Omental fat pad (tissue), 4 donors: ENCODE measurements around the gene FBN2. TPM values are rescaled to one million over a fixed set of nuclear protein-coding genes. Genes with fewer than 3 reads are reported as not detected.

Experiments
- ATAC-seq: fragments of 150-250 bp; one replicate; pipeline ENCODE4 v1.9.1; 2016; ENCODE audit warnings: mild to moderate bottlenecking, moderate library complexity; ENCODE audit not compliant: low FRiP score
- DNase-seq: peaks from one replicate; pipeline ENCODE4 v3.0.0-alpha.2; 2019; ENCODE audit warnings: low spot score
- total RNA-seq, 4 donors: library from RNA; depleted of rRNA; stranded (reverse); fragments of >200 nt; gene quantifications; one replicate each; pipeline ENCODE4 v1.1.0, GENCODE V29; 2016
- TF ChIP-seq, protein P1 (sequence below), 3 donors: fragments of 450-650 bp; IDR thresholded peaks; one replicate each; pipeline ENCODE4 v1.5.1; 2016 to 2017; ENCODE audit warnings: antibody characterized with exemption in 3 of 3, mild to moderate bottlenecking in 3 of 3, moderate library complexity in 2 of 3

The FBN2 gene
- total RNA-seq, 4 donors from 2014 or later: 0.56 to 3.2 (median 0.79) TPM

DNA sequence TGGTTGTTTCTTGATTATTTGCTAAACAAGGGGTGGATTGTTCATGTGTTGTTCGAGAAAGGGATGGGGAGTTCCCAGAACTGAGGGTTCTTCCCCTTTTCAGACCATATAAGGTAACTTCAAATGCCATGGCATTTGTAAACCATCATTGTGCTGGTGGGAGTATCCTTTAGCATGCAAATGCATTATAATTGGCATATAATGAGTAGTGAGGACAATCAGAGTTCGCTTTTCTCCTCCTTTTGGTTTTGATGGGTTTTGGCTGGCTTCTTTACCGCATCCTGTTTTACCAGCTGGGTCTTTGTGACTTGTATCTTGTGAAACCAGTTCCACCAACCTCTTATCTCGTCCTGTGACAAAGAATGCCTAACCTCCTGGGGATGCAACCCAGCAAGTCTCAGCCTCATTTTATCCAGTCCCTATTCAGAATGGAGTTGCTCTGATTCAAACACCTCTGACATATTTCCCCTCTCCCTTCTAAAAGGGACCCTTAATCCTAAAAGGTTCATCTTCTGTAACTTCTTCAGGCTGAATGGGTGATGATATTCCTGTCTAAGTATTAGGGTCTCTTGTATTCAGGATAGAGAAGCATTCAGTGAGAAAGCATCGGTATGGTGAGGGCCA lies 8.7 kb upstream of the FBN2 start:
- ATAC-seq (no peak), DNase-seq (no peak)
- TF ChIP-seq, protein P1, sequence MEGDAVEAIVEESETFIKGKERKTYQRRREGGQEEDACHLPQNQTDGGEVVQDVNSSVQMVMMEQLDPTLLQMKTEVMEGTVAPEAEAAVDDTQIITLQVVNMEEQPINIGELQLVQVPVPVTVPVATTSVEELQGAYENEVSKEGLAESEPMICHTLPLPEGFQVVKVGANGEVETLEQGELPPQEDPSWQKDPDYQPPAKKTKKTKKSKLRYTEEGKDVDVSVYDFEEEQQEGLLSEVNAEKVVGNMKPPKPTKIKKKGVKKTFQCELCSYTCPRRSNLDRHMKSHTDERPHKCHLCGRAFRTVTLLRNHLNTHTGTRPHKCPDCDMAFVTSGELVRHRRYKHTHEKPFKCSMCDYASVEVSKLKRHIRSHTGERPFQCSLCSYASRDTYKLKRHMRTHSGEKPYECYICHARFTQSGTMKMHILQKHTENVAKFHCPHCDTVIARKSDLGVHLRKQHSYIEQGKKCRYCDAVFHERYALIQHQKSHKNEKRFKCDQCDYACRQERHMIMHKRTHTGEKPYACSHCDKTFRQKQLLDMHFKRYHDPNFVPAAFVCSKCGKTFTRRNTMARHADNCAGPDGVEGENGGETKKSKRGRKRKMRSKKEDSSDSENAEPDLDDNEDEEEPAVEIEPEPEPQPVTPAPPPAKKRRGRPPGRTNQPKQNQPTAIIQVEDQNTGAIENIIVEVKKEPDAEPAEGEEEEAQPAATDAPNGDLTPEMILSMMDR (IDR thresholded peaks at IDR 0.05): no peak

DNA sequence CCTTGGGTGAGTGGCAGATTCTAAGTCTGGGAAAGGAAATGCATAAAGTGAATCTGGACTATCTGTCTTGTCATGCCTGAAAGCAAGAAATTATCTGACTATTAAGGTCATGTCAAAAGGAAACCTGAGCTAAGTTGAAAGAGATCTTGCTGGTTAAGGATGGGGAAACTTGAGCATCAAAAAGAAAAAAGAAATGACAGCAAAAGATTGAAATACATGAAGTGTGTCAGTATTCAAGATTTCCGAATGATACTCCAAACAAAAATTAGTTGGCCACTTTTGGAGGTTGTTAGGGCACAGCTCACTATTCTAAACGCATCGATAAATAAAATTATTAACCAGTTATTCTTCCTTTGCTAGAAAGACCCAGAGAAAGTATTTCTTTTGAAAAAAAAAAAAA lies 3.3 kb upstream of the FBN2 start:
- TF ChIP-seq, protein P1 (IDR thresholded peaks at IDR 0.05): no peak
- ATAC-seq (no peak), DNase-seq (no peak)

DNA sequence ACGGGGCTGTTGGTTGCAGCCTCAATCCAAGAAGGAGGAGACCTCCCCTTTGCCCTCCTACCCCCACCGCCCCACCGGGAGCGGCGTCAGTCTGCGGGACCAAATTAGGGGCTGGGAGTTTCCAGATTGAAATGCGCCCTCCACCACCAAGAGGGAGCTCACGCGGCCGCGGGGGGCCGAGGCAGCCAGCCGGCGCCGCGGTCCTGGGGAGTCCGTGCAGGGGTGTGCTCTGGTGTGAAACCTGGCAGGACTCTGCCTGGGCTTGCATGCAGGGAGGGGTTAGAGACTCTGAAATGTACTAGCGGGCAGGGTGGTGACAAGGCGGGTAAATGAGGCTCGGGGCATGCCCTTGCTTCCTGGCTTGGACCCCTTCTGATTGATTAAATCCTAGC lies 989 bp upstream of the FBN2 start:
- ATAC-seq: peak; percentile 12
- no peak for DNase-seq
- TF ChIP-seq, protein P1 (IDR thresholded peaks at IDR 0.05): no peak

DNA sequence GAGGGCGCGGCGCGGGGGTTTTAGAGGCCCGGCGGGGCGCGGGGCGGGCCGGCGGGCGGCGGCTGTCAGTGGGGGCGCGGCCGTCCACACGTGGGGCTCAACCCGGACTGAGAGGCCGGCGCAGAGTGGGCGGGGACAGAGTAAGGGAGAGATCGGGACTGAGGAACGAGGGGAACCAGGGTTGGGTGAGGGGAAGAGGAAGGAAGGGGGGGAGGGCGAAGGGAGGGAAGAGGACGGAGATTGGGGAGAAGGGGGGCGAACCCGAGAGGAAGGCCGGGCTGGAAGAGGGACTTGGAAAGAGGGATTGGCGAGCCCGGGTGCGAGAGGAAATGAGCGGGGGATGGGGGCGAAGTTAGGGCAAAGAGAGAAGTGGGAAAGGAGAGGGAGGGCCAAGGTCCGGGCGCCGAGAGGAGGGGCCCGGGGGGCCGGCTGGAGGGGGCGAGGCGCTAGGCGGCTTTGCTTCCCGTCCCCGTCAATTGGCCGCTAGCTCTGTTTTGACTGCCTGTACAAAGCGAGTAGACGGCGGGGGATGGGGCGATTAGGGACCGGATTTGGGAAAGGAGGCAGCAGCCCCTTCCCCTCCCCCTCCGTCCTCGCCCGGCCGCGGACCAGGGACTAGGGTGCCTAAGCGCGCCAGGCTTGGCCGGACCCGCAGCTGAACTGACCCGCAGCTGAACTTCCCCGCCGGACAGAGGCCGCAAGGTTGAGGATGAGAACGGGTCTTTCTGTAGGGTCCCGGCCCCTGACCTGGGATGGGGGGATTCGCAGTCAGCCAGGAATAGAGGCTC lies 399 bp upstream of the FBN2 start:
- TF ChIP-seq, protein P1 (IDR thresholded peaks at IDR 0.05): no peak
- DNase-seq (no peak), ATAC-seq (peak; percentile 74)

DNA sequence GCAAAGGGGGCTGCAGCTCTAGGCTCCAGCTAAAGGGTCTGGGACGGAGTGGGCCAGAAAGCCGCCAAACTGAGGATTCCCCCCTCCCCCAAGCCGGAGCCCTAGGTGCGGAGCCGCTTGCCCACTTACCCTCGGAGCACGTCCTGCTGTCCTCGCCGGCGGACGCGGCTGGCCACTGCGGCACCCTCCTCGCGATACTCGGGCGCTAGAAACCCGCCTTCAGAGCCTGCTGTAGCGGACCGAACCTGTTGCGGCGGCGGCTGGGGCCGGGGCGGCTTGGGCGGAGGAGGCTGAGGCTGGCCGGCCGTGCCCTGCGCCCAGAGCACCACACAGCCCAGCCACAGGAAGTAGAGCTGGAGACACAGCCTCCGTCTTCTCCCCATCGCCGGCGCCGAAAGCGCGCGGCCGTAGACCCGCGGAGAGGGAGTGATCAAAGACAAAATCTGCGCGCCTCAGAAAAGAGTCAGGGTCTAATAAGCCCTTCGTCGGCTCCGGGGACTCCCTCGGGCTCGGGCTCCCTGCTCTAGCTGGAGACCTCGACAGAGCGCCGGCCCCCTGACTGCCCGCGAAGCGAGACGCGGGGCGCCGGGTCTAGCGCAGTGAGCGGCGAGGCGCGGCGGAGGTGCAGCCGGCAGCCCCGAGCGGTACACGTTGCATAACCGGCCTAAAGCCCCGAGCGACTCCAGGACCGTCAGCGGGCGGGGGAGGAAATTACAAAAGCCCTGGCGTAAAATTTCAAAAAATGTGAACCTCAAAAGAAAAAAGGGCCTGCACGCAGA lies 635 bp downstream of the FBN2 start:
- DNase-seq: no peak
- peak; percentile 74 for ATAC-seq
- TF ChIP-seq, protein P1 (IDR thresholded peaks at IDR 0.05): no peak

DNA sequence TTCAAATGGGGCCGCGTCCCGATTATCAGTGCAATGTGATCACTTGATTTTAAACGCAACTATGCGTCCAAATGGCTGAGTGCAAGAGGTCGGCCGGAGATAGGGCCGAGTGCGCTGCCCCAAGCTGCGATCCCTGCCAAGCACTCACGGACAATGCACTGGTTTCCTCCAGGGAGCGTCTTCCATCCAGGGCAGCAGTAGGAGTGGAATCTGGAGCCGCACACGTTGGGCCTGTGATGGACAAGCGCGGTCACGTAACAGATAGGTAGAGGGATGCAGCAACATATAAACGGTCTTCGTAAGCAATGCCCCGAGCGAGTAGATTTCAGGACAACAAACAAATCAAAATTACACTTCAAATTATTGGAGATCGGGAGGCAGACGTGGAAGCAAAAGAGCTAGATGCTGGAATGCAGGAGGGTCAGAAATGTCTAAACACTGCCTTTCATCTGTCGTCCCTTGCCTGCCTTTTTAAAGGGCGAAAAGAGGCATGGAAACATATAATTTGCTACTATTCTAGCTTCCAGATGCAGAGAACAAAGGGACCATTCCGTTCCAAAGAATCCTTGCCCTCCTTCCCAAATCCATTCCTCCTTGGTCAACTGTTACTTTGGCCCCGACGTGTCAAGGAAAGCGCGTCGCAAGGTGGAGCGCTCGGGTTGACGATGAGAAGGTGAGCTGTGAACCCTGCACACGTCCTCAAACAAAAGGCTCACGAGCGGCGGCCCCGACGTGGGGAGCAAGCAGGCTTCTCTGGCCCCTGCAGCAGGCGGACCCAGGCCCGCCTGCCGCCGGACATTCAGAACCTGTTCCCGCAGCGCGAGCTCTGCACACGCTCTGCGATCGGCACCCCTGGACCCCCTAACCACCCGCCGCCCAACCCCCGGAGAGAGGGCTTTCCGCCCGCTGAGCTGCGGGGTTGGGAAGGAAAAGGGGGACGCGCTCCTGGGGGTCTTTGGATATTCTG lies 1.5 kb downstream of the FBN2 start:
- DNase-seq: no peak
- TF ChIP-seq, protein P1 (IDR thresholded peaks at IDR 0.05): no peak
- no peak for ATAC-seq
